CD1c-positive myeloid dendritic cell (primary cell): ENCODE data around the gene XRCC3.
A peak's percentile ranks its signal among the peaks of the same experiment; 100 is the strongest.
"Not testable (repeated sequence)": the region's sequence is repeated elsewhere in the genome, so short reads cannot be mapped to it uniquely, and the experiment has no call there.

Experiments
- DNase-seq: peaks from one replicate; pipeline ENCODE4 v3.0.0-alpha.2; 2016; ENCODE audit errors: extremely low spot score

The XRCC3 gene

DNA sequence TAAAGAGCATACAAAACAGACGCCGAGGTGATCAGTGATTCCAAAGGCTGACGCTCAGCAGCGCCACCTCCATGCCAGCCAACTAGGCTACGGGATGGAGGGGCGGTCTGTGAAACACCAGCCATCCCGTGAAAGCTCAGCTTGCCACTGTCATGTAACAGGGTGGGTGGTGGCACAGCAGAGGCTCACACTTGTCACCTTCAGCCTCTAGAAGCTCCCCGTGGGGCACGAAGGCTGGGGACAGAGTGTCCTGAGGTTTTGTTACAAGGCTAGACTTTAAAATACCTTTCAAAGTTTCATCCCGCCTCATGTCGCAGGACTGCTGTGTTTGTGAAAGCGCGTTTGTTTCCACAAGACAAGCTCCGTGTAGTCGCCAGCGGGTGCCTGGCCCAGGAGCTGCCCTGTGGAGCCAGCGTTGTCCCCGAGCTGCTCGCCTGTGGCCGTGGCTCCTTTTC, 20.7 kb downstream of the XRCC3 start:
- DNase-seq: no peak

DNA sequence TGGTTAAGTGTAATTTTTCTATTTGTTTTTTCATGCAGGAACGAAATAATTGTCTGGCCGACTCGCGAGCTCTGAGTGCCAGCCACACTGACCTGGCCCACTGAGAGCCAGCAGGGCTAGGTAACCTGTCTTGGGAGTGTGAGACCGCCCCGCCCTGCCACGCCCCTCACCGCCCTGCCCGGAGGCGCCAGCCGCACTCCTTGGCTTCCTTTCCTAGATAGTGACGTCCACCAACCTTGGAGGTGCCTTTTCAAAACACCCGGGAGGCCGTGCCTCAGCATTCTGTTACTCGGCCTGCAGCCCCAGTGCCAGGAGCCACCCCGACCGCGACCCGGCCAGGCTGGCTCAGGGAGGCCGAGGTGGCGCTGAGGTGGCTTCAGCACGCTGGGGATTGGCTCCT, 21.7 kb downstream of the XRCC3 start:
- no peak for DNase-seq

DNA sequence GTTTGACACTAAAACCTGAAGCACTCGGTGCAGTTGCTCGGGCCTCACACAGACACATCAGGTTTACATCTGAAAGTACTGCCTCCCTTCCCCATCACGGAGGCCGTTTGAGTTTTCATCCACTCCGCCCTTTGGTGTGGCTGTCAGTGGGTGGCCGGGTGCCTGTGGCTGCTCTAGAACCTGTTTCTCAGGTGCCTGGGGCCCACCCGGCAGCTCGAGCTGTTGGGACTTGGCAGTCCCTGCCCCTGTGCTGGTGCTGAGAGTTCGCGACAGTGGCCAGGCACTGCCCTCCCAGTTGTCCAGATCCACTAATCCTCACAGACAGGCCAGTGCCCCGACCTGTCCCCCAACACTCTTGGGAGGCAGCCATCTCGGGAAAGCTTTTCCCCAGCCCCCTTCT, 22.4 kb downstream of the XRCC3 start:
- no peak for DNase-seq

DNA sequence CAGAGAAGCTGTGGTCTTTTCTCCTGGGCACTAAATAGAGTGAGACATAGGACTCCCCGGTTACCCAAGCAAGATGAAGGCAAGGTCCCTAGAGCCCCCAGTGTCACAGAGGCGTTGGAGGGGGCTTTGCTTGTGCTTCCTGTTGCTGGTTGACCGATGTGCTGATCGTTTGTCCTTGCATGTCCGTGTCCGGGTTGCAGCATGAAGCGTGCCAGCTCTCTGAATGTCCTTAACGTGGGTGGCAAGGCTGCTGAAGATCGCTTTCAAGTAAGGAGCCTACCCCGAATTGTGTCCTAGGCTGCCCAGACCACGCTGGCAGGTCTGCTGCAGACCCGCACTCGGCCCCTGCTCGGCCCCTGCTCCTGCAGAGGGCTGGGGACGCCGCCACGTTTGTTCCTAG, 23.1 kb downstream of the XRCC3 start:
- DNase-seq: no peak

DNA sequence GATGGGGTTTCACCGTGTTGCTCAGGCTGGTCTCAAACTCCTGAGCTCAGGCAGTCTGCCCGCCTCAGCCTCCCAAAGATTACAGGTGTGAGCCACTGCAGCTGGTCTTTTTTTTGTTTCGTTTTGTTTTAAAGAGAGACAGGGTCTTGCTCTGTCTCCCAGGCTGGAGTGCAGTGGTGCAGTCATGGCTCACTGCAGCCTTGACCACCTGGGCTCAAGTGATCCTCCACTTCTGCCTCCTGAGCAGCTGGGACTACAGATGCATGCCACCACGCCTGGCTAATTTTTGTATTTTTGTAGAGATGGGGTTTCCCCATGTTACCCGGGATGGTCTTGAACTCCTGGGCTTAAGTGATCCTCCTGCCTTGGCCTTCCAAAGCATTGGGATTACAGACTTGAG, 23.6 kb downstream of the XRCC3 start:
- DNase-seq: not testable (repeated sequence)

DNA sequence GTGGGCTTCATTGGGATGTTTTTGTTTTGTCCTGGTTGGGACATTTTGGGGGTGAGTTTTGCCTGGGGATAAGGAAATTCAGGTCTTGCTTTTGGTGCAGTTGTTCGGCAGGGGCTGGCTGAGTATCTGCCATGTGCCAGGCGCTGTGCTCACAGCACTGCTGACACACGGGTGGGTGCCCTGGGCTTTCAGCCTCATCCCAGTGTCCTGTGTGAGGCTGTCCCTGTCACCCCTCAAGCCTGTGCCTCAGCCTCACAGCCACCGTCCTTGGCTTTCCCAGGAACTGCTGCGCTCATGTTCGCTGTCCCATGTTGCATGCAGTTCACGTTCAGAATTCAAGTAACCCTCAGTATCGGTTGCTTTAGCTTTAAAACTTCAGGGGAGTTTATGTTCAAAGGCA, 24.9 kb downstream of the XRCC3 start:
- DNase-seq: no peak

DNA sequence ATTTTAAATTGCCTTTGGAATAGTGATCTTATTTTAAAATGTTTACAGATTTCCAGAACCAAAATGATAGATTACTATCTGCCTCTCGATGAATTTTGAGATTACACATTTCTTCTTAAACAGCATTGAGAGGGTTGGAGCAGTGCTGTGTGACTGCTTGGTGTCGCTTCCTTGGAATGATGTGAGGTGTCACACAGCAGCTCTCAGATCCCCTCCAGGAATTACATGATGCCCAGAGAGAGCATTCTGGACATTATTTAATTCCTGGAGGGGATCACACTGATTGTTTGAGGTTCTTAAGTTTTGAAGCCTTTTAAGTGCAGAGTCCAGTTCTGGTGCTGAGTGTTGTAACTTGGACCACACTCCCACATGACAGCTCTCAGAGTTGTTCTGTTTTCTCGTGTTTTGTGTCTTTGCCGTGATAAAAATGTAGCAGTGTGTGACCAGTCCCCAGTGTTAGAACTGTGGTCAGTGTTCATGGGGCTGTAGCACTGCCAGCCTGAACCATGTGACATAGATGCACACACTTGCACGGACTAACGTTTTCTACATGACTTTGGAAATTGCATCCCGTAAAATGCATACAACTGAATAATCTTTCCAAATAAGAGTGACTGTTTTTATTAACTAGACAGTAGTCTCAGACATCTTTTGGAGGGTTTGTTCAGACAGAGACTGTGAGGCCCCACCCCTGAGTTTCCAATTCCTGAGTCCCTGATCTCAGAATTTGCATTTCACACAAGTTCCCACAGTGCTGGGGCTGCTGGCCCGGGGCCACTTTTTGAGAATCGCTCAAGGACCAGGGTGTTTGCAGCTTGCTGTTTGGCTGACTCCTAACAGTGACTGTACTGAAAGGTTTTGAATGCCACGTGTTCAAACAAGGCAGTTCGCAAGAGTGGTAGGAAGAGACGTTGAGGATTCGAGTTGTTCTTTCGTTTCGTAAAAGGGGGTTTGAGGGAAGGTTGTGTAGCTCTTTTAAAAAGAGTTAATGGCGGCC, 26.0 kb downstream of the XRCC3 start:
- no peak for DNase-seq

DNA sequence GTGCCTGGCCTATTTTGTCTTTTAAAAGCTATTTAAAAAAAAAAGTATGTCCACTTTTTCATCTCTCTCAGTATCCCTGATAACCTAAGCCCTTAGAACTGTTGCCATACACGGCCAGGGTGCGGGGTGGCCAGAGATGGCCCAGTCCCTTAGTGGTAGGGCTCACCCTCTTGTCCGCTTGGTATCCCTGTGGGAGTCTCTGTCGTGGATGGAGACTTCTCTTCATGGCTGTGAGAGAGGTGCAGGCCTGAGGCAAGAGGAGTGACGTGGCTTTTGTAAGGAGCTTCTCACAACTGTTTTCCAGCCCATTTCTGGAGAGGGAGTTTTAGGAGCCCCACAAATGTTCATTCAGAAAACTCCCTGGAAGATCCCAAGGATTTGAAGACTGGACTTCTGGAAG, 26.8 kb downstream of the XRCC3 start:
- no peak for DNase-seq

DNA sequence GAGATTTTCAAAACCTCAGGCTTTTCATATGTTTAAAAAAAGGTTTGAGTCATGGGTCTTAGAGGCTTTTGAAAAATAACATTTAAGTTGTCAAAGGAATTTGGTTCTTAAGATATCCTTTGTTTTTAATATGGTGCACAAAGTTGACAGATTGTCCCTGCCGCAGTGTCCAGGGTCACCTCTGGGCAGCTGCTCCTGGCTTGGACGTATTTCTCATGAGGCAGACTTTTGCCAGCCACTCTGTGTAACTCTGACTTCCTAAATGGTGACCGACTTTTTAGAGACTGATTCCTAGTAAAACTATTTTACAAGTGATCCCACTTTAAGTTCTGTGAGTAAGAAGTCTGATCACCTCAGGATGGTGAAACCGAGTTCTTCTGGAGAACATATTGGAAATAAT, 27.5 kb downstream of the XRCC3 start:
- no peak for DNase-seq

DNA sequence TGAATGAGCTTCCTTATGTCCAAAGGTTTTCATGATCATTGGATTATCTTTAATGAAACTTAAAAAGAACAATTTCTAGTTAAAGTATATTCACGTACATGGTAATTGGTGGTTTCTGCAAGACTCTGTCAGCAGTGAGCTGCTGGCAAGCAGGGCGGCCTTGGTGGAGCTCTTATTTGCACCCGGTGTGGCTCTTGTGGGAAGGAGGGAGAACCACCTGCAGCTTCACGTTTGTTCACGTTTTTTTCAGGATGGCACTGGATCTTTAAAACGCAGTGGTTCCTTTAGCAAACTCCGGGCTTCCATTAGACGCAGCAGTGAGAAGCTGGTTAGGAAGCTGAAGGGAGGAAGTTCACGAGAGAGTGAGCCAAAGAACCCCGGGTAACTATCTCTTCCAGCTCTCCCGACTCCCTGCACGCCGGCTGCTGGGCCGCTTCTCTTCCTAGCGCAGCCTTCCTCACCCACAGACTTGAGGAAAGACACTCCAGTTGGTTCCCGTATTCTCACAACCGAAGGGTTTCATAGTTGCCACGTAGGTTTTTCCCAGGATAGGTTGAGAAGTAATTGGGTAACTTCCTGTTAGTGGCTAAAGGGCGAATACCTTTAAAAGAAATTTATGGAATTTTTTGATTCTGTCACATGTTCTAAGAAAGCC, 28.3 kb downstream of the XRCC3 start:
- no peak for DNase-seq

DNA sequence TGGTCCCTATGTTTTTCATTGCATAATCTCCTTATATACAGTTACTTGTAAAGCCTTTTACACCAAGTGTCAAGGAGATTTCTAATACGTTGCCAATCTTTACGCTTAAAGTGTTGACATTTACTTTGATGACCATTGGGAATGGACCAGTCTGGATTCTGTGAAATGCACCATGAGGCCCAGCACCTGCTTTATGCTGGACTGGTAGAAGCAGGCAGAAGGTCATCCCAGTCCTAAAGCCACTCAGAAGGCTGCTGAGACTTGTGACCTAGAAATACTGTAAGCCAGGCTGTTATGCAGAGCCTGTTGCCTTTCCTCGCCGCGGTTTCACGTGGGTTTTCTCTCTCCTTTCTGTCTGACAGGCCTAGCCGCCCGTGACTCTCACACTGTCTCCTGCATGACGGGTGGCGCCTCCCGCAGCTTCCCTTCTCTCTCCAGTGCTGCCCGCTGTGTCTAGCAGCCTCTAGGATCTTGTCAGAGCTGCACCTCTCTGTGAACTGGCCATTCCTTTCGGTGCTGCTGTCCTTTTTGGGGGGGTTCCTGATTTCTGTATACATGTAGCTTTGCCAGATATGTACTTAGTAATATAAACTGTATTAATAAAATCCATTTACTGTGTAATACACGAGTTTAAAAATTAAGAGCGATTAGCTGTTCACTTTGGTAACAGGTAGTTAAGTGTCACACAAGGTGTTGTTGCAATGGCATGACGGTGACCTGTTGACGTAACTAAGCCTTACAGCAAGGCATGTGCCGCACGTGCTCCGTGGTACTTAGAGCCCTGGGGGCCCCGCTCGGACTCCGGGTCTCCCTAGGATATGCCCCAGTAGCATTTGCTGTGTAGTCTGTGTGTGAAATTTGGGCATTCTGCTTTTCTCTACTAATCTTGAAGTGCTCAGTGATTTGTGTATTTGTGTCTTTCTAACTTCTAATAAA, 29.7 kb downstream of the XRCC3 start:
- DNase-seq: no peak

DNA sequence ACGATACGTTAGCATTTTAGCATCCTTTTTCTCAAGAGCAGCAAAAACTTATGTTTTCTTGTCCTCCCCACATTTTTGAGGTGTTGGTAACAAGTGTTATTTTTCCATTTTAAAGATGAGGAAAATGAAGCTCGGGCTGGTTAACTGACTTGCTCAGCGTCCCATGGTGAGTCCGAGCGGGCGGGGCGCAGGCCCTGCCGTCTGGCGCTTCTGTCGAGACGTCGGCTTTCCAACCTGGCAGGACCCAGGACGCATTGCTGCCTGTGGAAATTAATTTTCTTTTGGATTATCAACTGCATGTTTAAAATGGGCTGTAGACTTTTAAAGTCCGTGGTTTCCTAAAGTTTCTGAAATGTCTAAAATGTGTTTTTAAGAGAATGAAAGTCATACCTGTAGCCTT, 30.4 kb downstream of the XRCC3 start:
- no peak for DNase-seq

DNA sequence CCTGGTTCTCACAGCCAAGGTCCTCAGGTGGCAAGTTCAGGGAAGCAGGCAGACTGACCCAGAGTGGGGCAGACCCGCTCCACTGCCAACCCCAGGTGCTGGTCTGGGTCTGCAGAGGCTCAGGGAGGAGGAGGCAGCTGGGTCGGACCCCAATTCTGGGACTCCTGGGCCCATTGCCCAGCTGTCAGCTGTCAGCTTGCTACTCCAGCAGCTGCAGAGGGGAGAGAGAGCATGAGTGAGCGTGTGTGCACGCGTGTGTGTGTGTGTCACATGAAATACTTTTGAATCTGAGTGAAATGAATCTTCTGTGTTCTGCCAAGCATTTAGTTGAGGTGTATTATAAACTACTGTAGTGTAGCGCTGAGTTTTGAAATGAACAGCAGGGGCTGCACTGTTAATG, 30.8 kb downstream of the XRCC3 start:
- DNase-seq: no peak

DNA sequence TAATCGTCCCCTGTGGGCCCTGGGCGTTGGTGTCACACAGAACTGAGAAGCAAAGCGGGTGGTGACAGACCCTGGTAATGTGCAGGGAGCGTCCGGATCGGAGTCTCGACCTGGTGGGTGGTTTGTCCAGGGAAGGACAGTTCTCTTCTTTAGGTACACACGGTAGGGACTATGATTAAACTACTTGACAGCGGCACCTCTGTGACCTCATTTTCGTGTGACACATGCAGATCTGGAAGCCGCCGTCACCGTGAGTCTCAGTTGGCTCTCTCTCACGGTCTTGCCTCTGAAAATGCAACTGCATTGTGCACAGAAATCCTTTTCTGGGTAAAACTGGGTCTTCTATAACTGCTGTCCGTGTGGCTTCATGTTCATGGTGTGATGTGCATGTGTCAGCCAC, 32.1 kb downstream of the XRCC3 start:
- DNase-seq: no peak

DNA sequence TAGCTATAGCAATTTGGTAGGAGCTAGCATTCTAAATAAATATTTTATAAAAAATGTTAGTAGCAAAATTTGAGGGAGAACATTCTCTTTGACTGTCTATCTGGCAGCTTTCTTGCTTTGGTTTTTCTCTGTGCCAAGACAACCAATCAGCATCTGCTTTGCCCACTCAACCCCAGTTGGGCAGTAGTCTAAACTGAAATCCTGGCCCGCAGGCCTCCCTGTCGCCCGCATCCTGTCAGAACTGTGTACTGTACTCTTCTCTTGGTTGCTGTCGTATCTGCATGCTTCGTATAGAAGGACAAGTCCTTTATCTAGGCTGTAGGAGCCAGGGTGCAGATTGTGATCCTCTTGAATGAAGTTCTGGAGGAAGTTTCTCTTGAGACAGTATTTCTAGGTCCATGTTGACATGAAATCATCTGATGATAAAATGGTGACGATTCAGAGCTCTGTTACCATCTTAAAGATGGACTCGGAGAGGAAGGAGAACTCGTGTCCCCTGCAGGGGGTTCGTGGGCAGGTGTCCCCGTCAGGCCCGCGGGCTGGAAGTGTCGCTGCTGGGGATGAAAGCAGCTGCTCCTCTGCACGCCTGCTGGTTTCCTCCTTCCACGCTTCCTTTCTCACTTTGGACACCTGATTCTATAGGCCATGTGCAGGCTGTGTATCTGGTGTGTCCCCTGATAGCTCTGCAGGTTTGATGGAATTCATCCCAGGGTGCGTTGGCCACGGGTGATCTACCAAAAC, 34.6 kb downstream of the XRCC3 start:
- DNase-seq: no peak

DNA sequence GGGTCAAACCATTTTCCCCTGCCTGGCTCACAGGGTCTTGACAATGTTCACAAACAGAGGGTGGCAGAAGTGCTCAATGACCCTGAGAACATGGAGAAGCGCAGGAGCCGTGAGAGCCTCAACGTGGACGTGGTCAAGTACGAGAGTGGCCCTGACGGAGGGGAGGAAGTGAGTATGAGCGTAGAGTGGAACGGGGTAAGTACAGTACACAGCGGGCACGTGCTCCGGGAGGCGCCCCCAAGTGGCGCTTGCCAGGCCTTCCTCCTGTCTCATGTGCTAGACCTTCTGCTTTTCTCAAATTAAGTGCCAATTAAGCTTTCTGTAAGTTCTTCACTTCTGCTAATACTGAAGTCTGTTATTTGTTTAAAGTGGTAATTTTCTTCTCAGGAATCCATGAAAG, 35.9 kb downstream of the XRCC3 start:
- DNase-seq: peak; percentile 79

DNA sequence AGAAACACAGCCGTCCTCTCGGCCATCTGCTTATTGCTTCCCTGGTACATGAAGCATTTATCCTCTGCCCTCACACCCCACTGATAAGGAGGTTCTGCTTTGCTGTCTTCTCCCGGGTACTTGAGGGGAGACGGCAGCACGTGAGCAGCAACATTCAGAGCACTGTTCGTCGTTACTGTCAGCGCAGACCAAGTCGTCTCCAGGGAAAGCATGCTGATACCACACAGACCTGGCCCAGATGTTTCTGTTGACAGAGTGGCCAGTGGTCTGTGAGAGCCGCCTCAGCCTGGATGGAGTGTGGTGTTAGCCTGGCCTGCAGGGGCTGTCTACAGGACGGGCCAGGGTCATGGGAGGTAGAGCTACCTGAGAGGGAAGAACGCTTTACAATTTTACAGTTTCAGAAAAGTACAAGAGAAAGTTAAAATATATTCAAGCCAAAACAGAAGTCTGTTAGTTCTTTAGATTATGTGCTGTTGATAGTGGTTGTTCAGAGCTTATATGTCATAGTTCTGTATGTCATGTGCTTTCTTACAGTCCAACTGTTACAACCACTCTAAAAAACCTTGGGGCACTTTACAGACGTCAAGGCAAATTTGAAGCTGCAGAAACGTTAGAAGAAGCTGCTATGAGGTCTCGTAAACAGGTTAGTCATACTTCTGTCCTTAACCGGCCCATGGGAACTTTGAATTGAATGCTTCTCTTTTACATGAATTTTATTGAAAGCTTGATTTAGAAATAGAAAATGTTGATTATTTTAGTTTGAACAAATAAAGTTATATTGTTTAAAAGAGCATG, 38.2 kb downstream of the XRCC3 start:
- no peak for DNase-seq

DNA sequence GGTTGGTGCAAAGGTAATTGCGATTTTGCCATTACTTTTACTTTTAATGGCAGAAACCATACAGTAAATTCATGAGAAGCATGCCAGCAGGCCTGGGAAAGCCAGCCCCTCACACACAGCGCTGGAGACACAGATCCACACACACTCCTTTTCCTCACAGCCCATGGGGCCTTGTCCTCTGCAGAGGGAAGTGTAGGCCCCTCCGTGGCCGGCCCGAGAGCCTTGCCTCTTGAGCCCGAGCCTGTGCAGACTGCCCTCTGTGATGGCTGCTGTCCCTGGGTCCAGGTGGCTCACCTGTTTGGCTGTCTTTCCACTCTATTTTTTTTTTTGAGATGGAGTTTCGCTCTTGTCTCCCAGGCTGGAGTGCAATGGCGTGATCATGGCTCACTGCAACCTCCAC, 39.3 kb downstream of the XRCC3 start:
- no peak for DNase-seq

DNA sequence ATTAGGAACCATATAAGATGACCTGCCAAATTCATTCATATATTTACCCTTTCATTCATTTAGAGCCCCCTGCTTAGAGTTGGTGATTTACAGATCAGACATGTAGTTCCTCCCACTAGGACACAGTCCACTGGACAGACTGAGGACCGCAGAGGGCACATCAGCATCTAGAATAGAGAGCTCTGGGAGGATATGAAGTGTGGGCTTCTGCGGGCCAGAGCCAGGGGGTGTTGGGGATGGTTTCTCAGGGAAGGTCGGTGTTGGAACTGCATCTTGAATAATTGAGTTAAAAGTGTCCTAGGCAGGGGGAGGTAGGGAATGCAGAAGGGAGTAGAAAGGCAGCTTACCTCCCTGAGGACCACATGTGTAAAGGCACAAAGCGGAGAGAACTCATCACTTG, 43.3 kb downstream of the XRCC3 start:
- no peak for DNase-seq

DNA sequence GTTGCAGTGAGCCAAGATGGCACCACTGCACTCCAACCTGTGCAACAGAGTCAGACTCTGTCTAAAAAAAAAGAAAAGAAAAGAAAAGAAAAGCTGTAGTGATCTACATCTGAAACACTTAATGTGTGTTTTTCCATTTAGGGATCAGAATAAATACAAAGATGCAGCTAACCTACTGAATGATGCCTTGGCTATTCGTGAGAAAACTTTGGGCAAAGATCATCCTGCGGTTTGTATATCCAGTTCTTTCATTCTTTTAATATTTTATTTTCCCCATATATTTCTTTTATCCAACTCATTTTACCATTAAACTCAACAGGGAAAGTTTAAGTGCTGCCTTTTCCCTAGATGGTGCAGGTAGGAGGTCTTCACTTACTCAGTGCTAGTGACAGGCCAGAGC, 45.9 kb downstream of the XRCC3 start:
- DNase-seq: no peak

DNA sequence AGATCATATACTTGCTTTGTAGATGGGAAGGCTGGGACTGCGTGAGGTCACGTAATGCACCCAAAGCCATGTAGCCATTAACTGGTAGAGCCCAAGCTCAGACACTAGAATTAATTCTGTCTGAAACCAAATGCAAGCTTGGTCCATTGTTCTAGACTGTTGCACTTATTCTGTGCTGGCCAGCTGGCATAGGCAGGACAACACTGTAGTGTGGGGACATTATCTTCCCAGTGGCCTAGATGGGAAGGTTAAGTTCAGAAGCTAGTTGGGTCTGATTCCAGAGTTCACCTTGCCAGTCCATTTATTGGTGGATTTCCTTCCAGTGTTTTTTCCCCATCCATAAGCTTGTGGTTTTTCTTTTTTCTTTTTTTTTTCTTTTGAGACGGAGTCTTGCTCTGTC, 47.1 kb downstream of the XRCC3 start:
- DNase-seq: no peak
